HG02970 (cell line): ENCODE results near the gene DMD.
"Not testable (repeated sequence)": the region's sequence is repeated elsewhere in the genome, so short reads cannot be mapped to it uniquely, and the experiment has no call there.

Experiments
- ATAC-seq: cut with Tn5 transposase; IDR thresholded peaks from one replicate; pipeline ENCODE4 v1.9.1; 2021; ENCODE audit warnings: mild to moderate bottlenecking, moderate library complexity, moderate number of reproducible peaks; ENCODE audit not compliant: unreplicated experiment, low FRiP score

Gene DMD

GRCh38 chrX:32528451-32528850 is 682.9 kb downstream of the DMD start:
- ATAC-seq: not testable (repeated sequence)

- no peak for ATAC-seq
Measured at GRCh38 chrX:32525234-32525633, 686.1 kb downstream of the DMD start.

- no peak for ATAC-seq
Measured at GRCh38 chrX:32524385-32524784, 687.0 kb downstream of the DMD start.

GRCh38 chrX:32520789-32521188 is 690.6 kb downstream of the DMD start:
- no peak for ATAC-seq

GRCh38 chrX:32514986-32515385 is 696.4 kb downstream of the DMD start:
- ATAC-seq: no peak

- no peak for ATAC-seq
Measured at GRCh38 chrX:32501606-32502005, 709.7 kb downstream of the DMD start.

GRCh38 chrX:32496671-32497070 is 714.7 kb downstream of the DMD start:
- no peak for ATAC-seq

GRCh38 chrX:32495855-32496254 is 715.5 kb downstream of the DMD start:
- ATAC-seq: no peak

GRCh38 chrX:32489125-32489524 is 722.2 kb downstream of the DMD start:
- no peak for ATAC-seq

- ATAC-seq: no peak
Measured at GRCh38 chrX:32483534-32484136, 727.7 kb downstream of the DMD start.

- no peak for ATAC-seq
Measured at GRCh38 chrX:32480019-32480418, 731.3 kb downstream of the DMD start.

GRCh38 chrX:32472364-32472763 is 739.0 kb downstream of the DMD start:
- ATAC-seq: no peak

- ATAC-seq: no peak
Measured at GRCh38 chrX:32455704-32456103, 755.6 kb downstream of the DMD start.

GRCh38 chrX:32451954-32452695 is 759.2 kb downstream of the DMD start:
- ATAC-seq: no peak

GRCh38 chrX:32448945-32449344 is 762.4 kb downstream of the DMD start:
- peak; percentile 74 for ATAC-seq

GRCh38 chrX:32448320-32448719 is 763.0 kb downstream of the DMD start:
- peak; percentile 99 for ATAC-seq

- ATAC-seq: no peak
Measured at GRCh38 chrX:32447640-32448039, 763.7 kb downstream of the DMD start.

- ATAC-seq: no peak
Measured at GRCh38 chrX:32443841-32444240, 767.5 kb downstream of the DMD start.

GRCh38 chrX:32421266-32421665 is 790.1 kb downstream of the DMD start:
- no peak for ATAC-seq

- no peak for ATAC-seq
Measured at GRCh38 chrX:32408389-32408788, 803.0 kb downstream of the DMD start.

GRCh38 chrX:32397562-32398216 is 813.7 kb downstream of the DMD start:
- ATAC-seq: no peak

GRCh38 chrX:32395878-32396277 is 815.5 kb downstream of the DMD start:
- no peak for ATAC-seq
